ENCODE results near the gene MAGEH1. TPM values are rescaled to one million over a fixed set of nuclear protein-coding genes. Genes with fewer than 3 reads are reported as not detected.

Gene MAGEH1
- total and polyA plus RNA-seq, 2 donors from 2014 or later, result 23.7 to 47.3 TPM

DNA sequence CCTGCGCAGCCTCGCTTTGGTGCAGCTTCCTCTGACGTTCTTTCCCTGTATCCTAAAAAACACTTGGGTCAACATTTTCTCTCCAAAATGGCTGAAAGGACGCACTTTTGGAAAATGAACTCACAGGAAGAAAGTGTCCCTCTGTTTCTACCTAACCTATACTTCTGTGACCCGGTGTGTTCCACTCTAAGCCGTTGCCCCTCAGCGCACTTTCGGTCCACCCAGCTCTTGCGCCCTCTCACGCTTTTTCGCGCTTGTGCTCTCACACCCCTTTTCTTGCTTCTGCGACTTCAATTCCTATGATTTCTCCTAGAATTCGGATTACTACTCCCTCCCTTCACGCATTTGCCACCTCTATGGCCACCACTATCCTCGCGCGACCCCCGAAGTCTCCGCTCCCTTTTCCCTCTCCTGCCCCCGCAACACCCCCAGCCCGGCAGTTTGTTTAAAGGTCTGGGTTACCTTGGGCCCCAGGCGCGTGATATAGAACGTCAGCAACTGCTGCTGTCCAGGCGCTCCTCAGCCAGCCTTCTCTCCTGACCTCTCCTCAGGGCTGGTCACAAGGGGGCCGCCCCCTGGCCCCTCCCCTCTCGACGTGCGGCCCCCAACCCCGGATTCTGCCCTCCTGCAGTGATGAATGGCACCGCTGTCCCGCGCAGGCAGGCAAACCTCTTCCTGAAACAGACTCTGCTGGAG, 37.5 kb downstream of the MAGEH1 start, which contains the start of gene USP51:
USP51 (minus strand) TSS at position 535 of the 696 bp plus-strand sequence. CDS start 909 bp downstream, outside the sequence.
- Histone ChIP-seq H3K27ac (ENCODE audit: low read depth in 2 of 2, low read length in 2 of 2) (peak within 1 kb of the TSS; percentile 97 to 98), H3K4me1 (ENCODE audit: control insufficient read depth in 2 of 3, insufficient read depth in 2 of 3, low read depth in 1 of 3, low read length in 3 of 3) (no peaks in the 10 kb centered on the region), H3K9ac (ENCODE audit: low read length in 3 of 3) (peak within 1 kb of the TSS; percentile 85 to 98 (median 89)), H3K4me3 (ENCODE audit: low read length in 3 of 3) (peak within 1 kb of the TSS; percentile 84 to 92 (median 92)), H3K9me3 (ENCODE audit: control insufficient read depth in 2 of 3, insufficient read depth in 1 of 3, low read length in 3 of 3) (no peaks in the 10 kb centered on the region), H3K27me3 (ENCODE audit: control insufficient read depth, insufficient read depth, low read length) (no peaks in the 10 kb centered on the region), H3K36me3 (ENCODE audit: control insufficient read depth in 2 of 3, insufficient read depth in 3 of 3, low read length in 3 of 3) (no peaks in the 10 kb centered on the region)
- DNase-seq (peak; percentile 62 to 80 (median 71)), FAIRE-seq (no peak)
- intact Hi-C loops (cut with DNase I), result no loop called here
- TF ChIP-seq, protein P1, sequence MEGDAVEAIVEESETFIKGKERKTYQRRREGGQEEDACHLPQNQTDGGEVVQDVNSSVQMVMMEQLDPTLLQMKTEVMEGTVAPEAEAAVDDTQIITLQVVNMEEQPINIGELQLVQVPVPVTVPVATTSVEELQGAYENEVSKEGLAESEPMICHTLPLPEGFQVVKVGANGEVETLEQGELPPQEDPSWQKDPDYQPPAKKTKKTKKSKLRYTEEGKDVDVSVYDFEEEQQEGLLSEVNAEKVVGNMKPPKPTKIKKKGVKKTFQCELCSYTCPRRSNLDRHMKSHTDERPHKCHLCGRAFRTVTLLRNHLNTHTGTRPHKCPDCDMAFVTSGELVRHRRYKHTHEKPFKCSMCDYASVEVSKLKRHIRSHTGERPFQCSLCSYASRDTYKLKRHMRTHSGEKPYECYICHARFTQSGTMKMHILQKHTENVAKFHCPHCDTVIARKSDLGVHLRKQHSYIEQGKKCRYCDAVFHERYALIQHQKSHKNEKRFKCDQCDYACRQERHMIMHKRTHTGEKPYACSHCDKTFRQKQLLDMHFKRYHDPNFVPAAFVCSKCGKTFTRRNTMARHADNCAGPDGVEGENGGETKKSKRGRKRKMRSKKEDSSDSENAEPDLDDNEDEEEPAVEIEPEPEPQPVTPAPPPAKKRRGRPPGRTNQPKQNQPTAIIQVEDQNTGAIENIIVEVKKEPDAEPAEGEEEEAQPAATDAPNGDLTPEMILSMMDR (IDR thresholded peaks at IDR 0.05; ENCODE audit: borderline replicate concordance, extremely low read depth, insufficient read depth), result no peak

GRCh38 chrX:55490121-55490520, 38.2 kb downstream of the MAGEH1 start:
- Histone ChIP-seq H3K4me3 (ENCODE audit: low read length in 3 of 3) (peak overlapping the region in 1 of 3 donors; percentile 84), H3K27ac (ENCODE audit: low read depth in 2 of 2, low read length in 2 of 2) (peak overlapping the region; percentile 97 to 98), H3K9ac (ENCODE audit: low read length in 3 of 3) (peak overlapping the region in 1 of 3 donors; percentile 98), H3K4me1 (ENCODE audit: control insufficient read depth in 2 of 3, insufficient read depth in 2 of 3, low read depth in 1 of 3, low read length in 3 of 3) (no peaks in the 10 kb centered on the region), H3K9me3 (ENCODE audit: control insufficient read depth in 2 of 3, insufficient read depth in 1 of 3, low read length in 3 of 3) (no peaks in the 10 kb centered on the region), H3K36me3 (ENCODE audit: control insufficient read depth in 2 of 3, insufficient read depth in 3 of 3, low read length in 3 of 3) (no peaks in the 10 kb centered on the region), H3K27me3 (ENCODE audit: control insufficient read depth, insufficient read depth, low read length) (no peaks in the 10 kb centered on the region)
- no peak for FAIRE-seq
- intact Hi-C loops (cut with DNase I), result no loop called here
- TF ChIP-seq, protein P1 (IDR thresholded peaks at IDR 0.05; ENCODE audit: borderline replicate concordance, extremely low read depth, insufficient read depth), result no peak
- DNase-seq, result no peak

- Histone ChIP-seq H3K27ac (ENCODE audit: low read depth in 2 of 2, low read length in 2 of 2) (no peak overlapping the region), H3K36me3 (ENCODE audit: control insufficient read depth in 2 of 3, insufficient read depth in 3 of 3, low read length in 3 of 3) (no peaks in the 10 kb centered on the region), H3K4me1 (ENCODE audit: control insufficient read depth in 2 of 3, insufficient read depth in 2 of 3, low read depth in 1 of 3, low read length in 3 of 3) (no peaks in the 10 kb centered on the region), H3K4me3 (ENCODE audit: low read length in 3 of 3) (no peak overlapping the region), H3K9me3 (ENCODE audit: control insufficient read depth in 2 of 3, insufficient read depth in 1 of 3, low read length in 3 of 3) (no peaks in the 10 kb centered on the region), H3K9ac (ENCODE audit: low read length in 3 of 3) (no peak overlapping the region), H3K27me3 (ENCODE audit: control insufficient read depth, insufficient read depth, low read length) (no peaks in the 10 kb centered on the region)
- intact Hi-C loops (cut with DNase I), result no loop called here
- TF ChIP-seq, protein P1 (IDR thresholded peaks at IDR 0.05; ENCODE audit: borderline replicate concordance, extremely low read depth, insufficient read depth), result no peak
- FAIRE-seq, result no peak
- DNase-seq, result no peak
Measured at GRCh38 chrX:55490974-55491373, 39.0 kb downstream of the MAGEH1 start.

Small RNA genes within 50 kb of the gene (microRNA-seq; reads per million reads assigned to microRNA genes)
- not detected for gene MIR4536-1
- not detected for gene MIR4536-2

Other genes with a start within 250 kb of the MAGEH1 start
- gene PAGE5, start 231.8 kb upstream of the MAGEH1 start, total RNA-seq, result not detected
- not detected for gene PAGE5, start 231.8 kb upstream of the MAGEH1 start, polyA plus RNA-seq (ENCODE audit: insufficient read depth, low read depth, low replicate concordance)
- gene PAGE3, start 187.2 kb upstream of the MAGEH1 start, total RNA-seq, result not detected
- not detected for gene PAGE3, start 187.2 kb upstream of the MAGEH1 start, polyA plus RNA-seq (ENCODE audit: insufficient read depth, low read depth, low replicate concordance)
- gene USP51, start 37.7 kb downstream of the MAGEH1 start, total RNA-seq, result 4.6 TPM
- gene USP51, start 37.7 kb downstream of the MAGEH1 start, polyA plus RNA-seq (ENCODE audit: insufficient read depth, low read depth, low replicate concordance), result 3.4 TPM
- gene FOXR2, start 171.3 kb downstream of the MAGEH1 start, total RNA-seq, result not detected
- gene FOXR2, start 171.3 kb downstream of the MAGEH1 start, polyA plus RNA-seq (ENCODE audit: insufficient read depth, low read depth, low replicate concordance), result not detected

Data from kidney (tissue), 14 donors.